HG02759 (cell line): ENCODE measurements around the gene A2ML1.
"Not testable (repeated sequence)": the region's sequence is repeated elsewhere in the genome, so short reads cannot be mapped to it uniquely, and the experiment has no call there.

Experiments used
- ATAC-seq: cut with Tn5 transposase; IDR thresholded peaks from one replicate; pipeline ENCODE4 v1.9.1; 2021; ENCODE audit warnings: mild to moderate bottlenecking, moderate library complexity; ENCODE audit not compliant: unreplicated experiment

The A2ML1 gene

DNA sequence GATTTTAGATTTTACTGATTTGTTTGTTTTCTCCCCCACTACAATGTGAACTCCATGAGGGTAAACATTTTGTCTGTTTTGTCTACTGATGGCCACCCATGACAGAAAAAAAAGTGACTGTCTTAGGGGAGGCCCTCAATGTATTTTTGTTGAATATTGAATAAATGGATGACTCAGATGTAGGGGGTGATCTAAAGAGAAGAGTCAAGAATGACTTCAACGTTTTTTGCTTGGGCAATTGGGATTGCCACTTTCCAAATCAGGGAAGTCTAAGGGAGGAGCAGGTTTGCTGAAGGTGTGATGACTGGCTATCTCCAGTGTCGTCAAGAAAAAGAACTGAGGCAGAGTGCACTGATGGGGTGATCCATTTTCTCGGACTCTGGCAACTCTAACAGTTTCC, 81.2 kb downstream of the A2ML1 start:
- no peak for ATAC-seq

DNA sequence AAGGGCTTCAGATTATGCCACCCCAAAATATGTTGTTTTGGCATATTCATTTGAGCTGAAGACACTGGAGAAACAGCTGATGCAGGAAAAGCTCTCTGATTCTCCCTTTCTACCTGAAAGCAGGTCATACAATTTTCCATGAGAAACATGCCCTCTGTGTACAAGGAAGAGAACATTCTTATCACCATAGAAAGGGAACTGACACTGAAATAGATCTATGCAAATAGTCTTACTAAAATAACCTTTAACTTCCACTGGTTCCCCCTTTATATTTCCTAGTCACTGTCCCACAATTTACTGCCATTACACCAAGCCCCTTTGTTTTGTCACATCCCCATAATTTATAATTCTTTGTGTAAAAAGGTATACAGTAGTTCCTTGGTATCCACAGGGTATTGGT, 82.2 kb downstream of the A2ML1 start:
- no peak for ATAC-seq

DNA sequence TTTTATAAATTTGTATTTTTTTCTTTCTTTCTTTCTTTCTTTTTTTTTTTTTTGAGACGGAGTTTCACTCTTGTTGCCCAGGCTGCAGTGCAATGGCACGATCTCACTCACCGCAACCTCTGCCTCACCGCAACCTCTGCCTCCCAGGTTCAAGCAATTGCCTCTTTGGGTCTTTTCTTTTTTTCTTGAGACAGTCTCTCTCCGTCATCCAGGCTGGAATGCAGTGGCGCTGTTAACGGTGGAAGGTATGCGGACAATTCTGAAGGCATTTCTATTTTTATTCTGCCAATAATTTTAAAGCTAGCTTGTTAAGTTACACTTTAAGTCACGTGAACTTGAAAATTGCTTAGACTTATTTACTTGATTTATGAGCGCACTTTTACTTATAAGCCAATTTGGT, 83.1 kb downstream of the A2ML1 start:
- ATAC-seq, result no peak

- no peak for ATAC-seq
These were observed 84.1 kb downstream of the A2ML1 start for GRCh38 chr12:8906266-8907180.

- no peak for ATAC-seq
These were observed 85.1 kb downstream of the A2ML1 start for GRCh38 chr12:8907513-8907912.

GRCh38 chr12:8909752-8910151, 87.3 kb downstream of the A2ML1 start:
- ATAC-seq, result no peak

DNA sequence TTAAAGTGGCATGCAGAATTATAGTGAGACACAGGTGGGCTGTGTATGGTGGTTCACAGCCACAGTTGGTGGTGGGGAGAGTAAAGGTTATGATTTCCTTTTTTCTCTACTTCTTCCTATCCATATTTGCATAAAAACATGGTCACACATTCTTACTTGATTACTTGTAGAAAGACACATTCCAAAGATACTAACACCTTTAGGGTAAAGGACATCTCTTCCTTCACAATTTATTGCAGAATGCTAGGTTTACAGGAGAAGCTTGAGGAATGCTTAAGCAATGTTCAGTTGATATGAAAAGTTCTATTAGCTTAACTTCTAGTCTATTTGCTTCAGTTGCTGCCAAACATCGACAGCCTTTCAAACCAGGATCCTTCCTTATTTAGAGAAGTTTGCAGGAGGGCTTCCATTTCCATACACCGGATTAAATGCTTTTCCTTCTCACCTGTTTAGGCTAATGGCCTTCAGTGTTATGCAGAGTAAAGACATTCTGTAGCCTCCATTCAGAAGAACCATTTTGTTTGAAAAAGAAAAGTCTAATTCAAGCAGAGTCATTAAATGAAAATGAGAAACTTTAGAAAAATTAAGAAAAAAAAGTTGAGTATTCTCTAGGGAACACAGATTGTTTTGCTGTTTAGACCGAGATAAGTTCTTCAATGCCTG, 89.3 kb downstream of the A2ML1 start:
- ATAC-seq, result no peak

DNA sequence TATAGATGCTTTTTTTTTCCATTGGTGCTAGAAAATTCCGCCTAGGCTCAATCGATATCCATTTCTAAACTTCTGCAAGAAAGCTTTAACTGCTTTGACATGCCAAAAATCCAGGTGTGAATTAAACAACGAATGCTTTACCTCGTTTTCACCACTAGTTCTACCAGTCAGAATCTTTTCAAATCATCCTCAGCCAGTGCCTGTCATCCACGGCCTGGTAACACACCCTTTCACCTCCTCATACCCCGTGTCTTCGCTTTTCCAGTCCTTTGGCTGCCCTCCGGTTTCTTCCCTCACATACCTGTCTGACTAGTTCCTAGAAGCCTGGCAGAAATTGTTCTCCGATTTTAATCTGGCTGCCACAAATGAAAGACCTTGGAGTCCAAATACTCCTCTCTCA, 90.5 kb downstream of the A2ML1 start:
- ATAC-seq, result no peak

GRCh38 chr12:8913702-8914032, 91.2 kb downstream of the A2ML1 start:
- ATAC-seq, result no peak

- ATAC-seq, result peak; percentile 79
These were observed 91.8 kb downstream of the A2ML1 start, which contains the start of gene PHC1 for GRCh38 chr12:8914033-8914715. PHC1 (plus strand) TSS chr12:8914509; CDS start chr12:8917678, 3,169 bp downstream.

DNA sequence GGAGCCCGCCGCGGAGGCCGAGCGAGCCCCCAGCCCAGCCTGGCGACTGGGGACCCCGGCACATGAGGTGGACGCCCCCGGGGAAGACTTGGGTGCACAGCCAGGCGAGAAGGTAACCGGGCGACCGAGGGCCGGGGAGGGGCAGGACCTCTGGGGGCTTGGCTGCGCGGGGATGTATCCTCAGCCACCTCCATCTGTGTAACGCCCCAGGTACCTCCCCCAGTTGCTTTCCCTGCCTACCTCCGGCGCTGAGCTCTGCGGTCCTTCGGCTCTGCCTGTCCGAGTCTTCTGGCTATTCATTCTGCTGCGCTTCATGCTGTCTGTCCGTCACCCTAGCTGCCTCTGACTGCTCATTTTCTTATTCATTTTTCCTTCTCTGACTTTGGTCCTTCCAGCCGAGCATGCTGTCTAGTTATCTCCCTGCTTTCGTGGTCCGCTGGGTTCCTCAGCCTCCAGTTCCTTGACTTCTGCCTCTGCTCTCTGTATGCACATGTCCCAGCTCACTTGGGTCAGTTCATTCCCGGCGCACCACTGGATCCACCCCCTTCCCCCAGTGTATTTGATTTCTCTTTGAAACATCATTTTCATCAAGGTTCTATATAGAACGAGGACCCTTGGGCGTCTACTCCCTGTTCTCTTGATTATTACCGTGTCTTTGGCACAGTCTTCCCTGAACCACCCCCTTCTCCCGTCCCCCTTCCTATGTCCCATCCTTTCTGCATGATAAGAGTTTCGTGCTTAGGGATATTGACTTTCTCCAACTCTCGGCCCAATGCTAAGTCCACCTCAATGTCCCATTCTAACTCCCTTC, 92.5 kb downstream of the A2ML1 start:
- ATAC-seq, result peak; percentile 77

DNA sequence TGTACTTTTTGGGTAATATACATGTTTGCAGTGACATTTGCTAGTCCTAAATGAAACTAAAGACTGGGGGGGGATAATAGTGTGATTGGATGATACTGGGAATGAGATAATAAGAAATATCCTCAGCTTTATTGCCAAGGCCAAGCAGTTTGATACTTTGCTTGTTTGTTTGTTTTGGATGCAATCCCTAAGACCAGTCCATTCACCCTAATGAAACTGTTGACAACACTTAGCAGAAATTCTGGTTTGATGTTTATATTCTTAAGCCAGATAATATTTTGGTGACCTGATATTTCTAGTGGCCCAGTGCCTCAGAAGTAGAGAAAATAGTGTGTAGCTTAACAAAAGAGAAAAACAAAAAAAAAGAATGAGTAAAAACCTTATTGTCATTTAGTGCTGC, 93.7 kb downstream of the A2ML1 start:
- no peak for ATAC-seq

- no peak for ATAC-seq
These were observed 94.6 kb downstream of the A2ML1 start for GRCh38 chr12:8917031-8917430.

DNA sequence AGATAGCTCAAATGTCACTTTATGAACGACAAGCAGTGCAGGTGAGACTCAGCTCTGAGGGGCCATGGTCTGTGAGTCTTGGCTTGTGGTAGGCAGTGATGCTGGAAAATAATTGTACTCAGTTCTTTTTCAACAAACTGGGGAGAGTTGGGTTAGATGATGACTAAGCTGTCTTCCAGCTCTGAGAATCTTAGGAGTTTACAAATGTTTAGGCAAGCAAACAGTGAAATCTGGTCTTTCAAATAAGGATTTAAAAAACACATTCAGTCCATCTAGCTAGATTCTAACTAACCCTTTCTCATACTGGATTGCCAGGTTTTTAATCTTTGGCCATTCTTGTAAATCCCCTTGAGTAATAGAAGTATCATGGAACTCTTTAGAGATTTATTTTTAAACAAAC, 95.3 kb downstream of the A2ML1 start:
- no peak for ATAC-seq

- not testable (repeated sequence) for ATAC-seq
These were observed 97.2 kb downstream of the A2ML1 start for GRCh38 chr12:8919643-8920042.

- no peak for ATAC-seq
These were observed 100.1 kb downstream of the A2ML1 start for GRCh38 chr12:8922544-8922943.
